CD1c-positive myeloid dendritic cell (primary cell): ENCODE measurements around the gene DTX3.
A peak's percentile ranks its signal among the peaks of the same experiment; 100 is the strongest.
"Not testable (repeated sequence)": the region's sequence is repeated elsewhere in the genome, so short reads cannot be mapped to it uniquely, and the experiment has no call there.

ENCODE experiments used
- DNase-seq: peaks from one replicate; pipeline ENCODE4 v3.0.0-alpha.2; 2016; ENCODE audit errors: extremely low spot score

Gene DTX3

DNA sequence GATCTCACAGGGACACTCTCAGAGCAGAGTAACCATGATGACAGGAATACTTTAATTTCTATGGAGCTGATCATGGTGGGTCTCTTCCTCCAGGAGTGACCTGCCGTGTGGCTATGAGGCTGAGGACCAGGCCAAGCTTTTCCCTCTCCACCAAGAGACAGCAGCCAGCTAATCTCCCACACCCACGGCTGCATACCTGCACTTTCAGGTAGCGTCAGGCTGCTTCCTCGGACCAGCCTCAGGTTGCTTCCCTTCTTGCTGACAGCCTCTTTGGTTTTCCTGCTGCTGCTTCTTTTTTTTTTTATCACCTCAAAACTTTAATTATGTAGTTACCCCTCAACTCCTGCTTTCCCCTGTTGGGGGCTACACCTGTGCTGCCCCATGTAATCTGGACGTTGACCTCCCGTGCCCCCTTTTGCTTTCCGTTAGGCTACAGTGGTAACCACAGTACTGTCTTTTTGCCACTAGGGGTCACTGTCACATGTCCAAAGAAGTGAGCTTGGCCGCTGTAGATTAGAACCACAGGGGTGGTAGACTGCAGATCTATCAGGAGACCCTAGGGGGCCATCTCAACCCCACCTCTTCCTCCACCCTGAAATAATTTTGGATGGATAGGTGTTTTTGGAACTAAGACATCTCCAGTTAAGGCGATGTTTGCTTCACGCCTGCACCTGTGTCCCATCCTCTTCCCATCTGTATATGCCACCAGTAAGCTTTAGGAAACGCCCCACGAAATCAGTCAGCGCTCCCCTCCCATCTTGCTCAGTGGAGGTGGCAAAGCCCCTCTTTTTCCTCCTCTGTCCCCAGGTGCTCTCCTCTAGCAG is 21.4 kb upstream of the DTX3 start:
- DNase-seq = peak; percentile 86

DNA sequence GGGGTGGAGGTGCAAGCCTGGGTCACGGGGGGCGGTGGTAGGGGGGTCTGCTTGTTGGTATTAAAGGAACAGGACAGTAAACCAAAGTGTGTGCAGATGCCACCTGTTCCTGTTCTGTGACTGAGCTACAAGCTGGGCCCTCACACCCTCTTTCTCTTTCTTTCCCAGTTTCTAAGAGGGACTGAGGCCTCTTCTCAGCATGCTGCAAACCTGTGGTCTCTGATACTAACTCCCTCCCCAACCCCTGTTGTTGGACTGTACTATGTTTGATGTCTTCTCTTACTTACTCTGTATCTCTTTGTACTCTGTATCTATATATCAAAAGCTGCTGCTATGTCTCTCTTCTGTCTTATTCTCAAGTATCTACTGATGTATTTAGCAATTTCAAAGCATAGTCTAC is 20.6 kb upstream of the DTX3 start:
- DNase-seq = no peak

DNA sequence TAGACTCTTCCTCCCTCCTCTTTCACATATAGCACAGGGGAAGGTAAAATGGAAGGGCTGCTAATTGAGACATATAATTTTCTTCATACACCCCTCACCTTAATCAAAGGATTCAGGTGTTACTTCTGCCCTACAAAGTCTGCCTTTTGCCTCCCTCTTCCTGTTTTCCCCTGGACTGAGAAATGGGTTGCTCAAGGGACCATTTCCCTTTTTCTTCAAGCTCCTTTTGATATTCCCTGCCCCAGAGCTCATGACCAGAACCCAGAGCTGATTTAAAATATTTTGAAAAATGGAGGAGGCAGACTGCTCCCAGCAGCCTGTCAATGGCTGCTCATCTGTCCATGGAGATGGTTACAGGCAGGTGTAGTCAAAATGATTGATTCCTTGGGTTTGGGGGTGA is 19.9 kb upstream of the DTX3 start:
- DNase-seq = peak; percentile 71

DNA sequence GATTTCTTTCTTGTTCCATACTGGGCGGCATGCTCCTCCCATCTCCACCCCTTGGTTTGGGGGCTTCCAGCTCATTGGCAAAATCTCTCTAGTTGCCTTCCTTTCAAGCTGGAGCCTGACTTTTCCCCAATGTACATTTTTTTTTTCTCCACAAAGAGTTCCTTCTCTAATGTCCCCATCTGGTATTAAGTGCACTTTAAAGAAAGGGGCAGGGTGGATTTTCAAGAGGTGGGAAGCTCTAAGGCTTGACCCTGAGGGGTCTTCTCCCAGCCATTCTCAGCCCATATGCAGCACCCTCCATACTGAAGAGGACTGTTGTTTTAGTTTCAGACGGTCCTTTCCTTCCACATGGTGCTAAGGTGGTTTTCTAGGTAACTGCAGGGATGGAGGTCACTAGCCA is 19.5 kb upstream of the DTX3 start:
- no peak for DNase-seq

DNA sequence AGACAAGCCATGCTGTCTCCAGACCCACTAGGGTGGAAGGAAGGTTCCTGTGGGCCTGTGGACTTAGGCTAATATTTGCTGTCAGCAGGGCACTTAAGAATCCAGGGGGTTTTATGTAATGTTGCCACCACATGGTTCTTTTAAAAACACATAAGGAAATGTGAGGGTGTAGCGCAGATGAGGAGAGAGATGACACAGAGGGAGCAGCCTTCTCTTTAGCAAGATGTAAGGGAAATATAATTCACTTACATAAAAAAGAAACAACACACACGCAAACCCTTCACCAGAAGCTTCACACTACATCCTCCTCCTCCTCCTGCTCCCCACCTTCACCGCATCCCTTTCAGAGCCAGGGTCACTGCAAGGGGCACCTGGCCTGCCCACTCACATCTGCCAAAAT is 18.5 kb upstream of the DTX3 start:
- DNase-seq = no peak

DNA sequence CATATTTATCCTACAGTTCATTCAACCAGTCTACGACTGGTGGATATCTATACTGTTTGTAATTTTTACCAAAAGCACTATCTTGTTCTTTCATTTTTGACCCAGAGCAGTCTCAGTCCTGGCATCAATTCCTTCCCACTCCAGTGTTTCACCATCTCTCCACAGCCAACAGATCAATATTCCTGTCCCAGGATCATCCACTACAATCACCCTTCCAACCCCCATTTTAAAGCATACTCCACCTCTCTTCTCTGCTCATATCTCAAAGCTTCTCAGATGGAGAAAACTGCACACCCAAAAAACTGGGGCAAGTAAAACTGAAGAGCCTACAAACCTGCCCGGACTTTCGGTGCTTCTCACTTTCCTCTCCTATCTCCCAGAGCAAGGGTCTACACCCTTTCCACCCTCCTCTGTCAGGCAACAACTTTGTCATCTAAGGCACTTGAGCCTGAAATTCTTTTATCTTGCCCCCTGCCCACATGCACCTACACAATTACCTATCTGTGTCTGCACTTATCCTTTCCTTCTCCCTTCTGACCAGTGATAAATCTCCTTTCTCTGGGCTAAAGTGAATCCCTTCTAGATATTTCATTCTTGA is 17.7 kb upstream of the DTX3 start:
- DNase-seq = no peak

DNA sequence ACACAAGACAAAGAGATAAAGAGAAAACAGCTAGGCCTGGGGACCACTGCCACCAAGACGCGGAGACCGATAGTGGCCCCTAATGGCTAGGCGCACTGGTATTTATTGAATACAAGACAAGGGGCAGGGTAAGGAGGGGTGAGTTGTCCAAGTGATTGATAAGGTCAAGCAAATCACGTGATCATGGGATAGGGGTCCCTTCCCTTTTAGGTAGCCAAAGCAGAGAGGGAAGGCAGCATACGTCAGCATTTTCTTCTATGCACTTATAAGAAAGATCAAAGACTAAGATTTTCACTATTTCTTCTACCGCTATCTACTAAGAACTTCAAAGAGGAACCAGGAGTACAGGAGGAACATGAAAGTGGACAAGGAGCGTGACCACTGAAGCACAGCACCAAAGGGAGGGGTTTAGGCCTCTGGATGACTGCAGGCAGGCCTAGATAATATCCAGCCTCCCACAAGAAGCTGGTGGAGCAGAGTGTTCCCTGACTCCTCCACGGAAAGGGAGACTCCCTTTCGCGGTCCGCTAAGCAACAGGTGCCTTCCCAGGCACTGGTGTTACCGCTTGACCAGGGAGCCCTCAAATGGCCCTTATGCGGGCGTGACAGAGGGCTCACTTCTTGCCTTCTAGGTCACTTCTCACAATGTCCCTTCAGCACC is 15.5 kb upstream of the DTX3 start:
- not testable (repeated sequence) for DNase-seq

DNA sequence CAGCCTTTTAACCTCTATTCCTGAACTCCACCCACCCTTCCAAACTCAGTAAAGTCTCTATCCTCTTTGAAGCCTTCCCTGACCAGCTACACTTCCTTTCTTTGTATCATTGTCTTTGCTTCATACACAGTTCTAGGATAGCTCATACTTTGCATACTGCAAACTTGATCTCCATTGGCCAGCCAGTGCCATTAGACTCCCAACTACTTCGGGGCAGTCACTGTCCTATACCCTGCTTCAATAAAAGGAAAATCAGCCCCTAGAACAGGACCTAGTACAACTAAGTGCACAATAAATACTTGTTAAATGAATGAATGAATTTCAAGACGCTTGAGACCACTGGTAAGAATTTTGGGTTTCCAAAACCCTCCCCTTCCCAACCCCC is 14.2 kb upstream of the DTX3 start:
- no peak for DNase-seq

DNA sequence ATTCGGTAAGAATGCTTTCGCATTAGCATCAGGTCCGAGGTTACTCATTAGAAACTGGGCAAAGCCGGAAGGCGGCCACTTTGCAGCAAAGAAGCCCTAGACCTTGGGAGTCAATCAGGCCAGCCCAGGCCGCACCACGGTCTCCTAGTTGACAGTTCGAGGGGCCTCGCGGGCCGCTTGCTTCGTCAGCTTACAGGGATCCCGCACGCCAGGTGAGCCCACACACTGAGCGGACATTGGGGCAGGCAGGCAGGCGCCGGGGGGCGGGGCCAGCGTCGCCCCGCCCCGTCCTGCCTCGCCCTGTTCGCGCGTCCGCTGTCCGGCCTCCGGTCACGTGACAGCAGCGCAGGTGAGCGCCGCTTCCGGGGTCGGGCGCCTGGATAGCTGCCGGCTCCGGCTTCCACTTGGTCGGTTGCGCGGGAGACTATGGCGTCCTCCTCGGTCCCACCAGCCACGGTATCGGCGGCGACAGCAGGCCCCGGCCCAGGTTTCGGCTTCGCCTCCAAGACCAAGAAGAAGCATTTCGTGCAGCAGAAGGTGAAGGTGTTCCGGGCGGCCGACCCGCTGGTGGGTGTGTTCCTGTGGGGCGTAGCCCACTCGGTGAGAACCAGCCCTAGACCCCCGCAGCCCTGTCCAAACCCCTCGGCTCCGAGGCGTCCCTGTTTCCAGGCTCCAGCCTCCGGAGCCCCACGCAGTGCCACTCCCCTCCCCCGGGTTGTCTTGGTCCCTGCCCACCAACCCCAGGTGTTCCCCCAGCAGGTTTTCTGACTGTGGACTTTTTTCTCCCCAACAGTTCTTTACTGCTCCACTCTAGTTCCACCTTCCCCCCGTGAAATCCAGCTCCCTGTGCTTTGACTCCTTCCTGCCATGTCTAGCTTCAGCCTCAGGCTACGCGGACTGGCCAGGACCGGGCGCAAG is 13.5 kb upstream of the DTX3 start, which contains the start of gene PIP4K2C:
PIP4K2C (plus strand) TSS at position 329 of the 918 bp plus-strand sequence; CDS start at position 427, 98 bp downstream.
- peak; percentile 83 for DNase-seq

GRCh38 chr12:57591782-57592325 is 12.8 kb upstream of the DTX3 start:
- DNase-seq = no peak

GRCh38 chr12:57592551-57593165 is 12.0 kb upstream of the DTX3 start:
- no peak for DNase-seq

GRCh38 chr12:57593187-57593586 is 11.4 kb upstream of the DTX3 start:
- no peak for DNase-seq

GRCh38 chr12:57600395-57600794 is 4.2 kb upstream of the DTX3 start:
- no peak for DNase-seq

DNA sequence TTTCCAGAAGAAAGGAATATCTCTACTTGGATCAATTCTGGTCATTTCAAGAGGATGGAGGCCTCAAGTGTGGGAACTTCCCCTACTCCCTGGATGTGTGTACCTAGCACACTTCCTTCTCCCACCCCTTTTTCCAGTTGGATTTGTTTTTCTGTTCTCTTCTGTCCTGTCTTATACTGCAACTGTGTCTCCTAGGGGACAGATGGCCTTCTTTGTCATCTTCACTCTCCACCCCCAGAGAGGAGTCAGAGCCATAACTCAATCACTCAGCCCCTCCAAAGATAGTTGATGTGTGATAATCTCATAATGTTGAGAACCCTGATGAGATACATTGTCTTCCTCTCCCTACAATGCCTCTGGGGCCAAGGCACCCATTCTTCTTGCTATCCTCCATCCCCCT is 2.1 kb upstream of the DTX3 start:
- no peak for DNase-seq

- no peak for DNase-seq
Observed at GRCh38 chr12:57603324-57603723, 1.3 kb upstream of the DTX3 start.

DNA sequence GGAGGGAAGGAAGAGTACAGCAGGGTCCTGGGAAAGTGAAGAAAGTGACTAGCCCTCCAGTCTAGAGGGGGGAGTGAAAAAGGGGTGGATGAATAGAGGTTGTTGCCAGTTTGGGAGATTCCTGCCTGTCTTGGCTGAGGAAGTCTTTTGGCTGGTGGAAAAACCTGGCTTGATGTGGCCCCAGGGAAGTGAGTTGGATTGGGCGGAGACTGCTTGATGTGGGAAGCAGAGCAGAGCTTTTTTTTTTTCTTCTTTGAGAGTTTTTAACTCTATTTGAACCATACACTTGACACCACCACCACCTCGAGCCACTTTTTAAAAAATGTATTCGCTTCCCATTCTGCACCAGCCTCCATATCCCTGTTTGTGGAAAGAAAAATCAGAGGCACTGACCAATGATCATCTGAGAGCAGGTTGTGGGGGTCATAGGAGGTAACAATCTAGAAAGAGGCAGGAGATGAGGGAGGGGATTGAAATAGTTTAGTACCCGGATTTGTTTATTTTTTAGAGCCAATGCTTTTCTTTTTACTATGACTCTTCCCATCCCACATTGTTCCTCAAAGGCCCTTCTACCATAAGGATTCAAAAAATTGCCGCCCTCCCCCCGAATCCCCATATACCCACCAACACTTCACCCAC is 690 bp upstream of the DTX3 start:
- no peak for DNase-seq

GRCh38 chr12:57604992-57605810 is 577 bp downstream of the DTX3 start:
- DNase-seq = no peak

DNA sequence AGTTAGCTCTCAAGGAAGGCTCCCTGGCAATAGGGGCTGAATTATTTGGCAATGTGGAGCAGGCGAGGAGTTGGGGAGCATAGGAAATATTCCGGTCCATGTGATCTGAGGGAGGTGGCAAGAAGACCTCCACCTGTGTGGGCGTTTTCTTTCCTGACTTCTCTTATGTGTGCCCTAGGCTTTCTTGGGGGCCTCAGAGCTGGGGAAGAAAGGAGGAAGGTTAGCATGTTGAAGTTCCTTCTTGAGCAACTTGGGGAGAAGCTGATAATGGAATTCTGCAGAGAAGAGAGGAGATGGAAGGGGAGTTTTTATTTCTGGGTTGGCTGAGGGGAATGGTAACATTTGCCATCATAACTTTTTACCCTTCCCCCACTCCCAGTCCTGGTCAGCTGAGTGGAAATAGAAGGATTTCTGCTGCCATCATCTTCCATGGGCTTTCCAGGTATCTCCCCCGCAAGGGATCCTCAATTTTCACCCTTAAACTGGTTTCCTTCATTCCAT is 1.2 kb downstream of the DTX3 start:
- DNase-seq = no peak

GRCh38 chr12:57606399-57606798 is 1.8 kb downstream of the DTX3 start:
- DNase-seq = no peak

- no peak for DNase-seq
Observed at GRCh38 chr12:57606821-57607220, 2.2 kb downstream of the DTX3 start.
